ENCODE data around the gene H2BK1. TPM values are rescaled to one million over a fixed set of nuclear protein-coding genes. Genes with fewer than 3 reads are reported as not detected.

H2BK1 gene
- total RNA-seq, 1 experiment from 2014 or later, result not detected

- DNase-seq (ENCODE audit: low read depth), result peak; percentile 31
Observed at GRCh38 chr7:151245360-151246101, 35.2 kb upstream of the H2BK1 start.

- no peak for DNase-seq (ENCODE audit: low read depth)
Observed at GRCh38 chr7:151244841-151245346, 34.6 kb upstream of the H2BK1 start.

GRCh38 chr7:151244196-151244840, 34.0 kb upstream of the H2BK1 start:
- peak; percentile 70 for DNase-seq (ENCODE audit: low read depth)

GRCh38 chr7:151243408-151244195, 33.3 kb upstream of the H2BK1 start:
- no peak for DNase-seq (ENCODE audit: low read depth)

GRCh38 chr7:151243045-151243349, 32.7 kb upstream of the H2BK1 start:
- no peak for DNase-seq (ENCODE audit: low read depth)

- DNase-seq (ENCODE audit: low read depth), result no peak
Observed at GRCh38 chr7:151242159-151243044, 32.1 kb upstream of the H2BK1 start.

- no peak for DNase-seq (ENCODE audit: low read depth)
Observed at GRCh38 chr7:151241755-151242096, 31.4 kb upstream of the H2BK1 start.

GRCh38 chr7:151240942-151241754, 30.9 kb upstream of the H2BK1 start:
- DNase-seq (ENCODE audit: low read depth), result no peak

- DNase-seq (ENCODE audit: low read depth), result no peak
Observed at GRCh38 chr7:151240536-151240935, 30.2 kb upstream of the H2BK1 start.

GRCh38 chr7:151239837-151240459, 29.7 kb upstream of the H2BK1 start:
- no peak for DNase-seq (ENCODE audit: low read depth)

GRCh38 chr7:151238924-151239836, 28.9 kb upstream of the H2BK1 start:
- no peak for DNase-seq (ENCODE audit: low read depth)

- no peak for DNase-seq (ENCODE audit: low read depth)
Observed at GRCh38 chr7:151238190-151238810, 28.0 kb upstream of the H2BK1 start.

GRCh38 chr7:151237244-151238189, 27.2 kb upstream of the H2BK1 start:
- DNase-seq (ENCODE audit: low read depth), result no peak

GRCh38 chr7:151236406-151236805, 26.1 kb upstream of the H2BK1 start:
- no peak for DNase-seq (ENCODE audit: low read depth)

GRCh38 chr7:151235091-151235787, 25.0 kb upstream of the H2BK1 start:
- no peak for DNase-seq (ENCODE audit: low read depth)

GRCh38 chr7:151233804-151234203, 23.5 kb upstream of the H2BK1 start:
- DNase-seq (ENCODE audit: low read depth), result no peak
